Measurements from ENCODE around the gene AGAP5.
A peak's percentile ranks its signal among the peaks of the same experiment; 100 is the strongest.
"Not testable (repeated sequence)": the region's sequence is repeated elsewhere in the genome, so short reads cannot be mapped to it uniquely, and the experiment has no call there.

AGAP5 gene

GRCh38 chr10:73662705-73663104, 35.2 kb downstream of the AGAP5 start:
- H3K79me1 ChIP-seq (ENCODE audit: low read length); H2BK15ac ChIP-seq (replicated peaks; ENCODE audit: low read depth); DNase-seq; H2AK5ac ChIP-seq (ENCODE audit: low read length); H3K4me3 ChIP-seq (ENCODE audit: low read length); H3K18ac ChIP-seq (ENCODE audit: low read length); H3K27ac ChIP-seq (ENCODE audit: low read depth, low read length); H3K79me2 ChIP-seq (ENCODE audit: control insufficient read depth, insufficient read depth, low read length); H3K4me2 ChIP-seq (ENCODE audit: low read length); H4K8ac ChIP-seq (ENCODE audit: low read depth, low read length); H2BK120ac ChIP-seq (ENCODE audit: low read depth, low read length); H3K56ac ChIP-seq (ENCODE audit: low read length); H3K9ac ChIP-seq (ENCODE audit: low read length); H3K36me3 ChIP-seq (ENCODE audit: control insufficient read depth, insufficient read depth, low read length); H4K5ac ChIP-seq (ENCODE audit: low read length); H3K23ac ChIP-seq (ENCODE audit: low read length); H3K27me3 ChIP-seq (ENCODE audit: insufficient read depth, low read length, poor library complexity); H3K4me1 ChIP-seq (ENCODE audit: control insufficient read depth, low read depth, low read length); H2BK5ac ChIP-seq (ENCODE audit: low read length): not testable (repeated sequence)
- WGBS (ENCODE audit: extremely low coverage, insufficient coverage, low lambda C conversion rate) = no CpG with 5 or more reads among the region's 7 CpGs
- H3K4ac ChIP-seq (ENCODE audit: low read depth, low read length) = peak overlapping the region; percentile 36

GRCh38 chr10:73655990-73656298, 42.0 kb downstream of the AGAP5 start, which contains the start of gene SYNPO2L:
TSS of gene SYNPO2L (minus strand) at chr10:73656029. CDS start at chr10:73655922, 107 bp downstream.
- H3K56ac ChIP-seq (ENCODE audit: low read length) = no peak within 1 kb of the TSS
- H3K4me1 ChIP-seq (ENCODE audit: control insufficient read depth, low read depth, low read length) = no peaks in the 10 kb centered on the region
- H2BK120ac ChIP-seq (ENCODE audit: low read depth, low read length) = no peak within 1 kb of the TSS
- H2BK15ac ChIP-seq (replicated peaks; ENCODE audit: low read depth) = no peak within 1 kb of the TSS
- H4K5ac ChIP-seq (ENCODE audit: low read length) = no peak within 1 kb of the TSS
- no peak within 1 kb of the TSS for H2AK5ac ChIP-seq (ENCODE audit: low read length)
- H3K23ac ChIP-seq (ENCODE audit: low read length) = no peak within 1 kb of the TSS
- WGBS (ENCODE audit: extremely low coverage, insufficient coverage, low lambda C conversion rate) = no CpG with 5 or more reads among the region's 5 CpGs
- no peak within 1 kb of the TSS for H3K9ac ChIP-seq (ENCODE audit: low read length)
- H3K4ac ChIP-seq (ENCODE audit: low read depth, low read length) = no peak within 1 kb of the TSS
- no peak within 1 kb of the TSS for H2BK5ac ChIP-seq (ENCODE audit: low read length)
- no peak within 1 kb of the TSS for H3K4me3 ChIP-seq (ENCODE audit: low read length)
- H3K36me3 ChIP-seq (ENCODE audit: control insufficient read depth, insufficient read depth, low read length) = no peaks in the 10 kb centered on the region
- H3K4me2 ChIP-seq (ENCODE audit: low read length) = no peak within 1 kb of the TSS
- no peak within 1 kb of the TSS for H4K8ac ChIP-seq (ENCODE audit: low read depth, low read length)
- no peaks in the 10 kb centered on the region for H3K79me2 ChIP-seq (ENCODE audit: control insufficient read depth, insufficient read depth, low read length)
- no peaks in the 10 kb centered on the region for H3K79me1 ChIP-seq (ENCODE audit: low read length)
- no peak within 1 kb of the TSS for H3K27ac ChIP-seq (ENCODE audit: low read depth, low read length)
- H3K18ac ChIP-seq (ENCODE audit: low read length) = no peak within 1 kb of the TSS
- no peak for DNase-seq
- H3K27me3 ChIP-seq (ENCODE audit: insufficient read depth, low read length, poor library complexity) = no peaks in the 10 kb centered on the region

- Histone ChIP-seq H2BK120ac (ENCODE audit: low read depth, low read length) (no peak overlapping the region), H3K36me3 (ENCODE audit: control insufficient read depth, insufficient read depth, low read length) (no peaks in the 10 kb centered on the region), H3K23ac (ENCODE audit: low read length) (no peak overlapping the region), H2BK15ac (replicated peaks; ENCODE audit: low read depth) (no peak overlapping the region), H3K79me1 (ENCODE audit: low read length) (no peaks in the 10 kb centered on the region), H3K4me1 (ENCODE audit: control insufficient read depth, low read depth, low read length) (no peaks in the 10 kb centered on the region), H2AK5ac (ENCODE audit: low read length) (no peak overlapping the region), H3K18ac (ENCODE audit: low read length) (no peak overlapping the region), H4K8ac (ENCODE audit: low read depth, low read length) (no peak overlapping the region), H3K27me3 (ENCODE audit: insufficient read depth, low read length, poor library complexity) (no peaks in the 10 kb centered on the region), H3K56ac (ENCODE audit: low read length) (no peak overlapping the region), H3K27ac (ENCODE audit: low read depth, low read length) (no peak overlapping the region), H4K5ac (ENCODE audit: low read length) (no peak overlapping the region), H3K79me2 (ENCODE audit: control insufficient read depth, insufficient read depth, low read length) (no peaks in the 10 kb centered on the region), H3K9ac (ENCODE audit: low read length) (no peak overlapping the region), H3K4me2 (ENCODE audit: low read length) (no peak overlapping the region), H2BK5ac (ENCODE audit: low read length) (no peak overlapping the region), H3K4ac (ENCODE audit: low read depth, low read length) (no peak overlapping the region), H3K4me3 (ENCODE audit: low read length) (no peak overlapping the region)
- DNase-seq = no peak
- no CpG with 5 or more reads among the region's 12 CpGs for WGBS (ENCODE audit: extremely low coverage, insufficient coverage, low lambda C conversion rate)
Observed at GRCh38 chr10:73655257-73655989, 42.5 kb downstream of the AGAP5 start.

GRCh38 chr10:73653701-73654100, 44.2 kb downstream of the AGAP5 start:
- no peak overlapping the region for H3K56ac ChIP-seq (ENCODE audit: low read length)
- no peaks in the 10 kb centered on the region for H3K79me1 ChIP-seq (ENCODE audit: low read length)
- no peak overlapping the region for H4K5ac ChIP-seq (ENCODE audit: low read length)
- H3K4me2 ChIP-seq (ENCODE audit: low read length) = no peak overlapping the region
- peaks cover 13% of the 10 kb centered on the region for H3K4me1 ChIP-seq (ENCODE audit: control insufficient read depth, low read depth, low read length)
- no peak overlapping the region for H2BK15ac ChIP-seq (replicated peaks; ENCODE audit: low read depth)
- H3K79me2 ChIP-seq (ENCODE audit: control insufficient read depth, insufficient read depth, low read length) = no peaks in the 10 kb centered on the region
- H3K36me3 ChIP-seq (ENCODE audit: control insufficient read depth, insufficient read depth, low read length) = no peaks in the 10 kb centered on the region
- H2AK5ac ChIP-seq (ENCODE audit: low read length) = no peak overlapping the region
- no peaks in the 10 kb centered on the region for H3K27me3 ChIP-seq (ENCODE audit: insufficient read depth, low read length, poor library complexity)
- no peak overlapping the region for H2BK5ac ChIP-seq (ENCODE audit: low read length)
- H4K8ac ChIP-seq (ENCODE audit: low read depth, low read length) = no peak overlapping the region
- no CpG with 5 or more reads among the region's 3 CpGs for WGBS (ENCODE audit: extremely low coverage, insufficient coverage, low lambda C conversion rate)
- no peak overlapping the region for H3K4me3 ChIP-seq (ENCODE audit: low read length)
- peak; percentile 70 for DNase-seq
- H3K4ac ChIP-seq (ENCODE audit: low read depth, low read length) = no peak overlapping the region
- no peak overlapping the region for H3K23ac ChIP-seq (ENCODE audit: low read length)
- H3K9ac ChIP-seq (ENCODE audit: low read length) = no peak overlapping the region
- no peak overlapping the region for H3K18ac ChIP-seq (ENCODE audit: low read length)
- H3K27ac ChIP-seq (ENCODE audit: low read depth, low read length) = no peak overlapping the region
- H2BK120ac ChIP-seq (ENCODE audit: low read depth, low read length) = no peak overlapping the region

GRCh38 chr10:73653195-73653594, 44.7 kb downstream of the AGAP5 start:
- Histone ChIP-seq H3K36me3 (ENCODE audit: control insufficient read depth, insufficient read depth, low read length) (no peaks in the 10 kb centered on the region), H3K27ac (ENCODE audit: low read depth, low read length) (no peak overlapping the region), H2AK5ac (ENCODE audit: low read length) (no peak overlapping the region), H3K56ac (ENCODE audit: low read length) (no peak overlapping the region), H4K5ac (ENCODE audit: low read length) (no peak overlapping the region), H2BK120ac (ENCODE audit: low read depth, low read length) (no peak overlapping the region), H2BK5ac (ENCODE audit: low read length) (no peak overlapping the region), H3K18ac (ENCODE audit: low read length) (no peak overlapping the region), H3K27me3 (ENCODE audit: insufficient read depth, low read length, poor library complexity) (no peaks in the 10 kb centered on the region), H3K9ac (ENCODE audit: low read length) (no peak overlapping the region), H3K79me1 (ENCODE audit: low read length) (no peaks in the 10 kb centered on the region), H3K4me2 (ENCODE audit: low read length) (no peak overlapping the region), H4K8ac (ENCODE audit: low read depth, low read length) (no peak overlapping the region), H2BK15ac (replicated peaks; ENCODE audit: low read depth) (no peak overlapping the region), H3K4me3 (ENCODE audit: low read length) (no peak overlapping the region), H3K79me2 (ENCODE audit: control insufficient read depth, insufficient read depth, low read length) (no peaks in the 10 kb centered on the region), H3K4ac (ENCODE audit: low read depth, low read length) (no peak overlapping the region), H3K4me1 (ENCODE audit: control insufficient read depth, low read depth, low read length) (peaks cover 14% of the 10 kb centered on the region), H3K23ac (ENCODE audit: low read length) (no peak overlapping the region)
- no CpG with 5 or more reads among the region's 11 CpGs for WGBS (ENCODE audit: extremely low coverage, insufficient coverage, low lambda C conversion rate)
- no peak for DNase-seq
